OCI-LY1 (cell line): ENCODE measurements around the gene TIMM21.

ENCODE experiments used
- H2AFZ ChIP-seq: fragments of 200-600 bp; sonication (generic), shearing (Covaris generic); 2 replicates; pipeline ENCODE4 v1.6.0; 2014; ENCODE audit warnings: antibody characterized with exemption, mild to moderate bottlenecking, low read length
- H3F3A ChIP-seq: fragments of 200-600 bp; sonication (generic), shearing (Covaris generic); 2 replicates; pipeline ENCODE4 v1.6.0; 2014; ENCODE audit warnings: mild to moderate bottlenecking, antibody characterized with exemption, low read length, moderate library complexity; ENCODE audit not compliant: insufficient read depth
- H3K27ac ChIP-seq: fragments of 200-600 bp; sonication (generic); 2 replicates; pipeline ENCODE4 v1.5.1; 2014; ENCODE audit warnings: low read length, mixed run types, mild to moderate bottlenecking, low read depth; ENCODE audit not compliant: poor library complexity, severe bottlenecking
- H3K27me3 ChIP-seq: fragments of 200-600 bp; sonication (generic); 2 replicates; pipeline ENCODE4 v1.6.0; 2014; ENCODE audit warnings: antibody characterized with exemption, mild to moderate bottlenecking, low read length, moderate library complexity; ENCODE audit not compliant: insufficient read depth
- H3K36me3 ChIP-seq: fragments of 200-600 bp; sonication (generic); 2 replicates; pipeline ENCODE4 v1.6.1; 2014; ENCODE audit warnings: mild to moderate bottlenecking, antibody characterized with exemption, low read length, moderate library complexity, mixed read lengths; ENCODE audit not compliant: insufficient read depth
- H3K4me1 ChIP-seq: fragments of 200-600 bp; sonication (generic); 2 replicates; pipeline ENCODE4 v1.5.1; 2014; ENCODE audit warnings: mild to moderate bottlenecking, low read length, moderate library complexity; ENCODE audit not compliant: insufficient read depth, severe bottlenecking
- H3K4me2 ChIP-seq: fragments of 200-600 bp; sonication (generic), shearing (Covaris generic); 2 replicates; pipeline ENCODE4 v1.6.1; 2014; ENCODE audit warnings: low read length
- H3K4me3 ChIP-seq: fragments of 200-600 bp; sonication (generic); 2 replicates; pipeline ENCODE4 v1.5.1; 2014; ENCODE audit warnings: low read length, low read depth, mild to moderate bottlenecking, mixed read lengths; ENCODE audit not compliant: poor library complexity, severe bottlenecking
- H3K79me2 ChIP-seq: fragments of 200-600 bp; shearing (Covaris generic); 2 replicates; pipeline ENCODE4 v1.6.1; 2016; ENCODE audit warnings: mixed run types, low read length, mixed read lengths; ENCODE audit not compliant: insufficient read depth
- H3K9ac ChIP-seq: fragments of 200-600 bp; sonication (generic), shearing (Covaris generic); 2 replicates; pipeline ENCODE4 v1.6.1; 2014; ENCODE audit warnings: mild to moderate bottlenecking, low read length, mixed read lengths
- H3K9me2 ChIP-seq: fragments of 200-600 bp; sonication (generic), shearing (Covaris generic); 2 replicates; pipeline ENCODE4 v1.6.1; 2014; ENCODE audit warnings: low read depth, mild to moderate bottlenecking, low read length, mixed read lengths
- H3K9me3 ChIP-seq: fragments of 200-600 bp; shearing (Covaris generic); 2 replicates; pipeline ENCODE4 v1.6.1; 2014; ENCODE audit warnings: low read length, mixed read lengths
- H4K20me1 ChIP-seq: fragments of 200-600 bp; sonication (generic), shearing (Covaris generic); 2 replicates; pipeline ENCODE4 v1.6.0; 2016; ENCODE audit warnings: mild to moderate bottlenecking, low read length; ENCODE audit not compliant: insufficient read depth
- EZH2 ChIP-seq: fragments of 200-600 bp; sonication (generic), shearing (Covaris generic); IDR thresholded peaks from 2 replicates; pipeline ENCODE4 v1.8.0; 2017; ENCODE audit warnings: borderline replicate concordance, mixed run types, mild to moderate bottlenecking, antibody characterized with exemption, low read length, moderate library complexity, mixed read lengths
- TF ChIP-seq, protein P1 (sequence below): fragments of 200-600 bp; sonication (generic), shearing (Covaris generic); IDR thresholded peaks from 2 replicates; pipeline ENCODE4 v1.5.1; 2017; ENCODE audit warnings: mild to moderate bottlenecking, antibody characterized with exemption, low read length, moderate library complexity, mixed read lengths

The TIMM21 gene

DNA sequence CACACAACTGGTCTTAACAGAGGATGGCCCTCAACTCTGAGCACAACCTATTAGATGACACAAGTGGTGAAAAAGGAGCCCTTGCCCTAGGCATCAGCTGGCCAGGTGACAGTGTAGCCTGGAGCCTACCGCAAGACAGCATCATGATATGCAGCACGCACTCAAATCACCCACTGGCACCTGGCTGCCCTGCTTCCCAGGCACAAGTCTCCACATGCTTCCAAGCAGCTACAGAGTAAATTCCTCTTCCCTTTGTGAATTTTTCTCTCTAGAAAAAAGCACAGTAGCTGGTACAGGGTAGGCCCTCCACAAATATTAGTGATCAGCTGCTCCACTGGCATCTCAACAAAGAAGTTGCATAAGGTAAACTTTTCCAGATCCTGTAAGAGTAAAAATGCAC, 6.7 kb upstream of the TIMM21 start:
- Histone ChIP-seq H3K9ac (no peak overlapping the region), H3K27ac (no peak overlapping the region), H3K4me2 (no peak overlapping the region), H3K36me3 (no peaks in the 10 kb centered on the region), H3K9me3 (no peaks in the 10 kb centered on the region), H3K4me3 (no peak overlapping the region), H4K20me1 (no peaks in the 10 kb centered on the region), H3K9me2 (no peaks in the 10 kb centered on the region), H3K27me3 (no peaks in the 10 kb centered on the region), H3F3A (no peaks in the 10 kb centered on the region), H3K79me2 (no peaks in the 10 kb centered on the region), H3K4me1 (no peaks in the 10 kb centered on the region), H2AFZ (no peak overlapping the region)
- TF ChIP-seq EZH2, result no peak
- TF ChIP-seq, protein P1, sequence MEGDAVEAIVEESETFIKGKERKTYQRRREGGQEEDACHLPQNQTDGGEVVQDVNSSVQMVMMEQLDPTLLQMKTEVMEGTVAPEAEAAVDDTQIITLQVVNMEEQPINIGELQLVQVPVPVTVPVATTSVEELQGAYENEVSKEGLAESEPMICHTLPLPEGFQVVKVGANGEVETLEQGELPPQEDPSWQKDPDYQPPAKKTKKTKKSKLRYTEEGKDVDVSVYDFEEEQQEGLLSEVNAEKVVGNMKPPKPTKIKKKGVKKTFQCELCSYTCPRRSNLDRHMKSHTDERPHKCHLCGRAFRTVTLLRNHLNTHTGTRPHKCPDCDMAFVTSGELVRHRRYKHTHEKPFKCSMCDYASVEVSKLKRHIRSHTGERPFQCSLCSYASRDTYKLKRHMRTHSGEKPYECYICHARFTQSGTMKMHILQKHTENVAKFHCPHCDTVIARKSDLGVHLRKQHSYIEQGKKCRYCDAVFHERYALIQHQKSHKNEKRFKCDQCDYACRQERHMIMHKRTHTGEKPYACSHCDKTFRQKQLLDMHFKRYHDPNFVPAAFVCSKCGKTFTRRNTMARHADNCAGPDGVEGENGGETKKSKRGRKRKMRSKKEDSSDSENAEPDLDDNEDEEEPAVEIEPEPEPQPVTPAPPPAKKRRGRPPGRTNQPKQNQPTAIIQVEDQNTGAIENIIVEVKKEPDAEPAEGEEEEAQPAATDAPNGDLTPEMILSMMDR, result no peak

DNA sequence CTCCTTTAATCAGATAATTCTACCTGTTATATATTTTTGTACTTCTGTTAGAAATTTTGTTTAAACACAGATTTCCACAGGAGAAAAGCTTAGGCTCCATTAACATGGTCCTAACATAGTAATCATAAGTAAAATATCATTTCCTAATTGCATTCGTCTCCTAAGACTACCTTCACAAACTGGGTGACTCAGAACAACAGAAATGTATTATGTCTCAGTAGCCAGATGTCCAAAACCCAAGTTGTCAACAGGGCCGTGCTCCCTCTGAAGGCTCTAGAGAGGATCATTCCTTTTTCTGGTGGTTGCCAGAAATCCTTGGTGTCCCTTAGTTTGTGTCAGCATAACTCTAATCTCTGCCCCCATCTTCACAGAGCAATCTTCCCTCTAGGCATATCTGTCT, 6.1 kb upstream of the TIMM21 start:
- H3K9me2 ChIP-seq, result no peaks in the 10 kb centered on the region
- no peaks in the 10 kb centered on the region for H3K27me3 ChIP-seq
- peaks cover 5% of the 10 kb centered on the region for H3K4me1 ChIP-seq
- H3K4me2 ChIP-seq, result no peak overlapping the region
- H3K4me3 ChIP-seq, result no peak overlapping the region
- H4K20me1 ChIP-seq, result no peaks in the 10 kb centered on the region
- no peak overlapping the region for H3K9ac ChIP-seq
- H3F3A ChIP-seq, result no peaks in the 10 kb centered on the region
- H2AFZ ChIP-seq, result no peak overlapping the region
- no peaks in the 10 kb centered on the region for H3K9me3 ChIP-seq
- H3K27ac ChIP-seq, result no peak overlapping the region
- no peaks in the 10 kb centered on the region for H3K36me3 ChIP-seq
- H3K79me2 ChIP-seq, result no peaks in the 10 kb centered on the region
- no peak for TF ChIP-seq EZH2
- TF ChIP-seq, protein P1, result no peak

DNA sequence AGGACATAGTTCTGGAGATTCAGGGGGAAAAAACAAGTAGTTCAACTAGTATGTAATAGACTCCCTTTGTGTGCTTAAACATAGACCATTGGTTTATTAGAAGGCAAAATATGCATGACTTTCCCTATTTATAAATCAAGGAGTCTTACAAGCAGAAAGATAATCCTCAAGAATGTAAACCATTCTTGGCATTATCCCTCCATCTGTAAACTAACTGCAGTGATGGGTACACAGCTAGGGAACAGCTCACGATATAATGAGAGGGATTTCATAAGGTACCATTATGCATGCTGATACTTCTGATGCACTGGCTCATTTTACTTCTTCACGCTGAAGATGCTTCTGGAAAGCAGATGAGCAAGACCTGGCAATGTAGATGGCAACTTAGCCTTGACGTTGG, 1.6 kb upstream of the TIMM21 start:
- H3K9me3 ChIP-seq, result no peaks in the 10 kb centered on the region
- peaks cover 39% of the 10 kb centered on the region for H3K4me1 ChIP-seq
- no peaks in the 10 kb centered on the region for H3K9me2 ChIP-seq
- no peaks in the 10 kb centered on the region for H3K27me3 ChIP-seq
- no peak overlapping the region for H2AFZ ChIP-seq
- H4K20me1 ChIP-seq, result no peaks in the 10 kb centered on the region
- peak overlapping the region; percentile 98 for H3K4me2 ChIP-seq
- H3F3A ChIP-seq, result no peaks in the 10 kb centered on the region
- H3K36me3 ChIP-seq, result peaks cover 21% of the 10 kb centered on the region; the same call in 1 of the 2 replicates
- H3K27ac ChIP-seq, result no peak overlapping the region
- H3K4me3 ChIP-seq, result peak overlapping the region; percentile 84
- no peak overlapping the region; the same call in 1 of the 2 replicates for H3K9ac ChIP-seq
- peaks cover 32% of the 10 kb centered on the region for H3K79me2 ChIP-seq
- TF ChIP-seq EZH2, result no peak
- TF ChIP-seq, protein P1, result no peak
